Keratinocyte (primary cell): ENCODE measurements around the gene ARL15. TPM values are rescaled to one million over a fixed set of nuclear protein-coding genes. Genes with fewer than 3 reads are reported as not detected.

Experiments
- DNase-seq: peaks from one replicate; pipeline ENCODE4 v3.0.0-alpha.2; 2011; ENCODE audit warnings: low read depth, missing footprints, low spot score
- FAIRE-seq: peaks from 2 replicates; lab custom pipeline; 2011; peaks lifted over from hg19 to GRCh38; lab: Jason Lieb, UNC
- H2AFZ ChIP-seq: 2 replicates; pipeline ENCODE4 v1.6.0; 2012; ENCODE audit warnings: low read length, control low read depth, inconsistent platforms; ENCODE audit not compliant: control insufficient read depth
- H3K27ac ChIP-seq: 2 replicates; pipeline ENCODE4 v1.5.1; 2011; ENCODE audit warnings: low read length; ENCODE audit not compliant: control insufficient read depth, insufficient read depth
- H3K27me3 ChIP-seq: 3 replicates; pipeline ENCODE4 v1.6.0; 2011; ENCODE audit warnings: low read length; ENCODE audit not compliant: control insufficient read depth, insufficient read depth; ENCODE audit errors: extremely low read depth
- H3K36me3 ChIP-seq, 2 experiments: 2 replicates in 1 of 2; 3 replicates in 1 of 2; pipeline ENCODE4 v1.5.1; 2011; ENCODE audit warnings: low read length in 2 of 2, mild to moderate bottlenecking in 1 of 2; ENCODE audit not compliant: control insufficient read depth in 2 of 2, insufficient read depth in 2 of 2; ENCODE audit errors: extremely low read depth in 1 of 2
- H3K4me1 ChIP-seq: 3 replicates; pipeline ENCODE4 v1.5.1; 2011; ENCODE audit warnings: low read length; ENCODE audit not compliant: control insufficient read depth, insufficient read depth; ENCODE audit errors: extremely low read depth
- H3K4me2 ChIP-seq: 3 replicates; pipeline ENCODE4 v1.6.0; 2011; ENCODE audit warnings: low read depth, low read length; ENCODE audit not compliant: control insufficient read depth, insufficient read depth; ENCODE audit errors: extremely low read depth
- H3K4me3 ChIP-seq, 3 experiments: fragments of 200-600 bp in 1 of 3; sonication (generic) in 1 of 3; 2 replicates in 2 of 3; 3 replicates in 1 of 3; pipeline ENCODE4 v1.5.1; 2011 to 2016; ENCODE audit warnings: low read length in 3 of 3, mild to moderate bottlenecking in 3 of 3, control low read depth in 2 of 3, inconsistent platforms in 1 of 3, low read depth in 1 of 3, mixed read lengths in 1 of 3, mixed run types in 1 of 3, moderate library complexity in 1 of 3; ENCODE audit not compliant: control insufficient read depth in 2 of 3, insufficient read depth in 2 of 3; ENCODE audit errors: extremely low read depth in 1 of 3
- H3K79me2 ChIP-seq: 2 replicates; pipeline ENCODE4 v1.6.0; 2012; ENCODE audit warnings: low read length; ENCODE audit not compliant: control insufficient read depth, insufficient read depth
- H3K9ac ChIP-seq: 3 replicates; pipeline ENCODE4 v1.6.0; 2011; ENCODE audit warnings: low read length; ENCODE audit not compliant: control insufficient read depth, insufficient read depth; ENCODE audit errors: extremely low read depth
- H3K9me1 ChIP-seq: 3 replicates; pipeline ENCODE4 v1.6.0; 2011; ENCODE audit warnings: low read length; ENCODE audit not compliant: control insufficient read depth, insufficient read depth; ENCODE audit errors: extremely low read depth
- H3K9me3 ChIP-seq: 2 replicates; pipeline ENCODE4 v1.5.1; 2012; ENCODE audit warnings: low read depth, low read length; ENCODE audit not compliant: control insufficient read depth
- H4K20me1 ChIP-seq: 3 replicates; pipeline ENCODE4 v1.6.0; 2011; ENCODE audit warnings: low read length; ENCODE audit not compliant: control insufficient read depth, insufficient read depth; ENCODE audit errors: extremely low read depth
- CTCF ChIP-seq, 3 experiments: IDR thresholded peaks in 1 of 3; conservative IDR thresholded peaks in 1 of 3; optimal IDR thresholded peaks in 1 of 3; 2 replicates in 2 of 3; 3 replicates in 1 of 3; pipeline versions ENCODE3 to v1.5.1; 2011; ENCODE audit warnings: low read length in 3 of 3, mild to moderate bottlenecking in 3 of 3, moderate library complexity in 2 of 3, control low read depth in 1 of 3, inconsistent platforms in 1 of 3; ENCODE audit not compliant: insufficient read depth in 2 of 3; ENCODE audit errors: extremely low read depth in 1 of 3
- EZH2 ChIP-seq: IDR thresholded peaks from one replicate; pipeline ENCODE4 v1.6.1; 2012; ENCODE audit warnings: inconsistent platforms, mild to moderate bottlenecking, low read length, moderate library complexity
- dilution Hi-C: fragments of 300-500 bp; cut with MboI; formaldehyde crosslinking; loops from one replicate; pipeline ENCODE4 v1.7.0; 2020; ENCODE audit warnings: low sequenced_read_pairs; ENCODE audit not compliant: extremely low pct_ligation_motif_present
- polyA plus RNA-seq, 5 experiments: library from polyadenylated mRNA; depleted of rRNA in 3 of 5; stranded (reverse) in 3 of 5; stranded (forward) in 1 of 5; unstranded in 1 of 5; fragments of >200 nt; gene quantifications; 1 replicate in 1 of 5; 2 replicates in 3 of 5; 3 replicates in 1 of 5; pipeline versions ENCODE4 v1.2.1 to v1.2.3, GENCODE V29; 2011 to 2012; ENCODE audit warnings: missing spikeins in 2 of 5, low read depth in 1 of 5, low replicate concordance in 1 of 5

Gene ARL15
- polyA plus RNA-seq, 1 donor (not counting 4 experiments of a cell fraction or from before 2014, with no cell fraction given), result 19.7 TPM

DNA sequence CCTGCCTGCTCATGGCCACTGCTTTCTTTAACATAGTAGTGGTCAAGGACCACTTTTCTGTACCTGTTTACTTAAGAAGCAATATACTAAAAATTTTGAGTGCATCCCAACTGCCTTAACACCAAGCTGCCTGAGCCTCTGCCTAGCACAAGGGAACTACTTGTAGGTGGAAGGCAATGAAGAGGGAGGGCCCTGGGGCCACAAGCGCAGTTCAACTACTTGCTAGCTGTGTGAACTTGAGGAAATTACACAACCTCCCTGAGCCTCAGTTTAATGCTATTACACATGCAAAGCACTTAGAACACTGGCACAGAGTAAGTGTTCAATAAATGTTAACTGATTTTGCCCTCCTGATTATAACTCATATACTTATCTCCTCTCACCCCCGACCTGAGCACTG, 6.3 kb downstream of the ARL15 start:
- H3K79me2 ChIP-seq, result peaks cover 24% of the 10 kb centered on the region
- H3K9ac ChIP-seq, result no peak overlapping the region
- FAIRE-seq, result no peak
- H3K4me3 ChIP-seq, result no peak overlapping the region
- H3K27ac ChIP-seq, result no peak overlapping the region
- H4K20me1 ChIP-seq, result no peaks in the 10 kb centered on the region
- H2AFZ ChIP-seq, result no peak overlapping the region
- no peaks in the 10 kb centered on the region for H3K9me3 ChIP-seq
- no peaks in the 10 kb centered on the region for H3K27me3 ChIP-seq
- H3K4me2 ChIP-seq, result no peak overlapping the region
- H3K9me1 ChIP-seq, result no peaks in the 10 kb centered on the region
- TF ChIP-seq EZH2, result no peak
- no peaks in the 10 kb centered on the region for H3K4me1 ChIP-seq
- no peaks in the 10 kb centered on the region for H3K36me3 ChIP-seq
- dilution Hi-C loops, result no loop called here
- DNase-seq, result no peak

GRCh38 chr5:54302267-54302687, 8.1 kb downstream of the ARL15 start:
- Histone ChIP-seq H3K4me1 (no peaks in the 10 kb centered on the region), H3K4me2 (no peak overlapping the region), H3K9me1 (no peaks in the 10 kb centered on the region), H3K4me3 (no peak overlapping the region), H3K27ac (no peak overlapping the region), H3K9me3 (no peaks in the 10 kb centered on the region), H3K9ac (no peak overlapping the region), H3K27me3 (no peaks in the 10 kb centered on the region), H2AFZ (no peak overlapping the region), H3K79me2 (peaks cover 18% of the 10 kb centered on the region), H4K20me1 (no peaks in the 10 kb centered on the region), H3K36me3 (no peaks in the 10 kb centered on the region)
- dilution Hi-C loops, result no loop called here
- DNase-seq, result no peak
- TF ChIP-seq EZH2, result no peak
- no peak for TF ChIP-seq CTCF (optimal IDR thresholded peaks at IDR 0.05 in 1 of 3, IDR thresholded peaks at IDR 0.05 in 1 of 3, conservative IDR thresholded peaks at IDR 0.05 in 1 of 3; ENCODE audit: extremely low read depth in 1 of 3, insufficient read depth in 2 of 3, low read length in 3 of 3)
- FAIRE-seq, result no peak

DNA sequence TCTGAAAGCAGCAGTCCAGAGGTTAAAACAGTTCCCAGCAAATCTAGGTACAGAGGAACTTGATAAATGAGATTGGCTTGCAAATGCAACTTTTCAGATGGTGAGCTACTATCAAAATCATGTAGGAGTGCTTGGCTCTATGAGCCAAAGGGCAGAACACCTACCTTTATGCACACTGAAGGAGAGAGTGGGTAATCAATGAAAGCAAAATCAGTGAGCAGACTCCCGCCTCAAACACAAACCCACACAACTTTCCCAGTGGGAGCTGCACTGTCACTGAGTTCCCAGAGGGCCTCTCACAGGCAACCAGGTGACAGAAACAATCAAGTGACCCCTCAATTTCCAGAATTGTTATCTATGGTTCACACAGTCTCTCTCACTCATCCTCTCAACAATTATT, 8.5 kb downstream of the ARL15 start:
- H3K4me3 ChIP-seq, result no peak overlapping the region
- H3K79me2 ChIP-seq, result peaks cover 16% of the 10 kb centered on the region
- no peak overlapping the region for H3K27ac ChIP-seq

More for the DNA sequence above, 8.5 kb downstream of the ARL15 start:
- Histone ChIP-seq H2AFZ (no peak overlapping the region), H3K36me3 (no peaks in the 10 kb centered on the region), H3K9me3 (no peaks in the 10 kb centered on the region), H3K27me3 (no peaks in the 10 kb centered on the region), H3K4me2 (no peak overlapping the region), H3K9ac (no peak overlapping the region), H4K20me1 (no peaks in the 10 kb centered on the region), H3K4me1 (no peaks in the 10 kb centered on the region), H3K9me1 (no peaks in the 10 kb centered on the region)
- DNase-seq, result no peak
- dilution Hi-C loops, result no loop called here
- no peak for FAIRE-seq
- TF ChIP-seq CTCF (optimal IDR thresholded peaks at IDR 0.05 in 1 of 3, IDR thresholded peaks at IDR 0.05 in 1 of 3, conservative IDR thresholded peaks at IDR 0.05 in 1 of 3; ENCODE audit: extremely low read depth in 1 of 3, insufficient read depth in 2 of 3, low read length in 3 of 3) (no peak), EZH2 (no peak)
